HG03565 (cell line): ENCODE results near the gene CAMK2A.
"Not testable (repeated sequence)": the region's sequence is repeated elsewhere in the genome, so short reads cannot be mapped to it uniquely, and the experiment has no call there.

Source experiments
- ATAC-seq: cut with Tn5 transposase; IDR thresholded peaks from one replicate; pipeline ENCODE4 v1.9.1; 2021; ENCODE audit warnings: mild to moderate bottlenecking, moderate library complexity; ENCODE audit not compliant: unreplicated experiment

CAMK2A gene

GRCh38 chr5:150255659-150256409 is 33.7 kb downstream of the CAMK2A start:
- no peak for ATAC-seq

- ATAC-seq = no peak
Observed at GRCh38 chr5:150254774-150255173, 34.8 kb downstream of the CAMK2A start.

- ATAC-seq = no peak
Observed at GRCh38 chr5:150254363-150254762, 35.2 kb downstream of the CAMK2A start.

GRCh38 chr5:150253416-150254208 is 36.0 kb downstream of the CAMK2A start:
- ATAC-seq = no peak

GRCh38 chr5:150252489-150252888 is 37.1 kb downstream of the CAMK2A start:
- ATAC-seq = no peak

- ATAC-seq = no peak
Observed at GRCh38 chr5:150251504-150251903, 38.1 kb downstream of the CAMK2A start.

- no peak for ATAC-seq
Observed at GRCh38 chr5:150249744-150250143, 39.8 kb downstream of the CAMK2A start.

- no peak for ATAC-seq
Observed at GRCh38 chr5:150248946-150249345, 40.6 kb downstream of the CAMK2A start.

GRCh38 chr5:150248493-150248892 is 41.1 kb downstream of the CAMK2A start:
- not testable (repeated sequence) for ATAC-seq

- no peak for ATAC-seq
Observed at GRCh38 chr5:150247726-150248125, 41.8 kb downstream of the CAMK2A start.

GRCh38 chr5:150246835-150247234 is 42.7 kb downstream of the CAMK2A start:
- no peak for ATAC-seq

GRCh38 chr5:150246429-150246828 is 43.1 kb downstream of the CAMK2A start:
- ATAC-seq = no peak

- no peak for ATAC-seq
Observed at GRCh38 chr5:150245808-150246207, 43.8 kb downstream of the CAMK2A start.

- ATAC-seq = no peak
Observed at GRCh38 chr5:150245111-150245789, 44.3 kb downstream of the CAMK2A start.

GRCh38 chr5:150244209-150244608 is 45.4 kb downstream of the CAMK2A start:
- ATAC-seq = no peak

GRCh38 chr5:150243590-150243989 is 46.0 kb downstream of the CAMK2A start:
- ATAC-seq = no peak

GRCh38 chr5:150242251-150242894 is 47.2 kb downstream of the CAMK2A start:
- ATAC-seq = no peak

GRCh38 chr5:150241298-150242160 is 48.0 kb downstream of the CAMK2A start:
- ATAC-seq = no peak

GRCh38 chr5:150239794-150240122 is 49.8 kb downstream of the CAMK2A start:
- ATAC-seq = no peak

- ATAC-seq = no peak
Observed at GRCh38 chr5:150239099-150239793, 50.3 kb downstream of the CAMK2A start.
